ENCODE results near the gene HAVCR1.

The HAVCR1 gene

DNA sequence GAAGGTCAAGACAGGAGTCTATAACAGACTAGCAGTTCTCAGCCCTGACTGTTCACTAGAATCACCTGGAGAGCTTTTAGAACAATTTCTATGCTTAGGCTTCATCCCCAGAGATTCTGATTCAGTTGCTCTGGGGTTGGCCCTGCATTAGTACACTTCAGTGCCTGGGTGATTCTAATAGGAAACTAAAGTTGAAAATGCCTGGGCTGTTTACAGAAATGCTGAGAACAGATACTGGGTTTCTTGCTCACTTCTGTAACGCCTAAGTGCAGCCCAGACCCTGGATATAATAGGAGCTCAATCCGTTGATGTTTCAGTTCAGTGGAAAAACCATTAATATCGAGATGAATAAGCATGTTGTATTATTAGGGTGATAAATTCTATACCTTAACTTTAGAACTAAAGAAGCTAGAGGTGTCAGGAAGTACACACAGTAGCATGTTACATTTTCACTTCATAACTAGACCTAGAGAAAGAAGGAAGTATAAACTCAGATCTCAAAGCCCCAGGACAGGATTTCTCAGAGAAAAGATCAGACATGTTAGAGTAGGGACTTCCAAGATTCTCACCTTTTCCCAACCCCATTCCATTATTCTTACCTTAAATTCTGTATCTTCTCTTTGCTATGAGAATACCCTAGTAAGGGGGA is 29.6 kb upstream of the HAVCR1 start:
- 67% methylated on average over 1 of the region's 3 CpGs for whole genome bisulfite sequencing
- Histone ChIP-seq H2BK5ac (ENCODE audit: low read depth, low read length, poor library complexity, severe bottlenecking) (no peak overlapping the region), H3K9ac (ENCODE audit: low read length) (no peak overlapping the region), H3K14ac (ENCODE audit: low read length in 2 of 2) (no peak overlapping the region), H3K4me1 (ENCODE audit: control insufficient read depth, insufficient read depth, low read depth, low read length) (no peaks in the 10 kb centered on the region), H2BK15ac (ENCODE audit: low read depth, poor library complexity, severe bottlenecking) (no peak overlapping the region), H4K8ac (ENCODE audit: low read length) (no peak overlapping the region), H3K23ac (ENCODE audit: low read length in 2 of 2) (no peak overlapping the region), H3K4ac (ENCODE audit: low read depth in 1 of 2, low read length in 2 of 2) (no peak overlapping the region), H3K4me2 (ENCODE audit: low read length, poor library complexity, severe bottlenecking) (no peak overlapping the region), H2BK12ac (ENCODE audit: low read length in 2 of 2) (no peak overlapping the region), H3K4me3 (ENCODE audit: insufficient read depth in 1 of 2, low read depth in 1 of 2, low read length in 2 of 2) (no peak overlapping the region), H3K36me3 (ENCODE audit: control insufficient read depth in 1 of 2, insufficient read depth in 2 of 2, low read depth in 1 of 2, low read length in 2 of 2) (no peaks in the 10 kb centered on the region), H3K27me3 (ENCODE audit: control insufficient read depth in 1 of 2, insufficient read depth in 1 of 2, low read length in 2 of 2) (no peaks in the 10 kb centered on the region), H2BK120ac (ENCODE audit: low read depth, low read length) (no peak overlapping the region), H4K91ac (ENCODE audit: low read length) (no peak overlapping the region), H3K27ac (ENCODE audit: low read length, poor library complexity, severe bottlenecking) (no peak overlapping the region), H2AFZ (ENCODE audit: low read depth, low read length) (no peak overlapping the region), H3K9me3 (ENCODE audit: control insufficient read depth, low read length) (no peaks in the 10 kb centered on the region), H2AK5ac (ENCODE audit: low read length, severe bottlenecking) (no peak overlapping the region), H3K79me1 (replicated peaks; ENCODE audit: low read length, poor library complexity, severe bottlenecking) (no peaks in the 10 kb centered on the region), H3K18ac (ENCODE audit: low read depth in 1 of 2, low read length in 2 of 2) (no peak overlapping the region)
- no peak for DNase-seq

DNA sequence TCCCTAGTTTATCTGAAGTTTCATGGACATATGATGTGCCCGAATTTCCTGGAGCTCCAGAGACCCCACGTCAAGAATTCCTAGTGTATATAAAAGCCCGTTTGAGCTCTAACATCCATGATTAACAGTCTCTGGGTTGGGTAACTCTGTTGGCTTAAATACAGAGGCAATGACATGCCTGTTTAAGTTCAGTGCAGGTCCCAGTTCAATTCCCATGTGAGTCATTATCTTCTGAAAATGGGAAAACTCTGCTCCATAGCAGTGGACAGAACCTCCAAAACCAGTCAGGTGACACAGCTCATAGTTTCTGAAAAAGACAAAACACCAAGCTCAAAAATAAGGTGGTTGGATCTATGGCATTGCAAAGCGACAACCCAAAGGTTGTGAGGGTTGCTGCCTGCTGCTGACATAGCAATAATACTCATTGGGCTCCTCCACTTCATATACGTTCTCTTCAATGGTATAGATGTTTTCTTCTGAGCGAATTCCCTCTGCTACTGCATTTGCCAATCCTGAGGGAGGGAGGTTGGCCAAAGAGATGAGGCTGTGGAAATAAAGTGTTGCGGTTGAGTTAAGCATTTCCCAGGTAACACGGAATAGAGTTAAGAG is 27.9 kb upstream of the HAVCR1 start:
- 92% methylated on average over 8 of the region's 8 CpGs for WGBS
- no peak for DNase-seq
- no peak overlapping the region for H3K4me3 ChIP-seq (ENCODE audit: insufficient read depth in 1 of 2, low read depth in 1 of 2, low read length in 2 of 2)
- H3K23ac ChIP-seq (ENCODE audit: low read length in 2 of 2): no peak overlapping the region
- H4K91ac ChIP-seq (ENCODE audit: low read length): no peak overlapping the region
- no peaks in the 10 kb centered on the region for H3K79me1 ChIP-seq (replicated peaks; ENCODE audit: low read length, poor library complexity, severe bottlenecking)
- no peak overlapping the region for H3K14ac ChIP-seq (ENCODE audit: low read length in 2 of 2)
- H3K36me3 ChIP-seq (ENCODE audit: control insufficient read depth in 1 of 2, insufficient read depth in 2 of 2, low read depth in 1 of 2, low read length in 2 of 2): no peaks in the 10 kb centered on the region
- no peak overlapping the region for H2BK12ac ChIP-seq (ENCODE audit: low read length in 2 of 2)
- no peak overlapping the region for H2AK5ac ChIP-seq (ENCODE audit: low read length, severe bottlenecking)
- no peak overlapping the region for H4K8ac ChIP-seq (ENCODE audit: low read length)
- no peak overlapping the region for H2AFZ ChIP-seq (ENCODE audit: low read depth, low read length)
- H3K27ac ChIP-seq (ENCODE audit: low read length, poor library complexity, severe bottlenecking): no peak overlapping the region
- H2BK5ac ChIP-seq (ENCODE audit: low read depth, low read length, poor library complexity, severe bottlenecking): no peak overlapping the region
- H3K27me3 ChIP-seq (ENCODE audit: control insufficient read depth in 1 of 2, insufficient read depth in 1 of 2, low read length in 2 of 2): no peaks in the 10 kb centered on the region
- no peaks in the 10 kb centered on the region for H3K9me3 ChIP-seq (ENCODE audit: control insufficient read depth, low read length)
- H3K4me1 ChIP-seq (ENCODE audit: control insufficient read depth, insufficient read depth, low read depth, low read length): no peaks in the 10 kb centered on the region
- H2BK15ac ChIP-seq (ENCODE audit: low read depth, poor library complexity, severe bottlenecking): no peak overlapping the region
- H3K18ac ChIP-seq (ENCODE audit: low read depth in 1 of 2, low read length in 2 of 2): no peak overlapping the region
- H2BK120ac ChIP-seq (ENCODE audit: low read depth, low read length): no peak overlapping the region
- no peak overlapping the region for H3K4me2 ChIP-seq (ENCODE audit: low read length, poor library complexity, severe bottlenecking)
- no peak overlapping the region for H3K4ac ChIP-seq (ENCODE audit: low read depth in 1 of 2, low read length in 2 of 2)
- H3K9ac ChIP-seq (ENCODE audit: low read length): no peak overlapping the region

DNA sequence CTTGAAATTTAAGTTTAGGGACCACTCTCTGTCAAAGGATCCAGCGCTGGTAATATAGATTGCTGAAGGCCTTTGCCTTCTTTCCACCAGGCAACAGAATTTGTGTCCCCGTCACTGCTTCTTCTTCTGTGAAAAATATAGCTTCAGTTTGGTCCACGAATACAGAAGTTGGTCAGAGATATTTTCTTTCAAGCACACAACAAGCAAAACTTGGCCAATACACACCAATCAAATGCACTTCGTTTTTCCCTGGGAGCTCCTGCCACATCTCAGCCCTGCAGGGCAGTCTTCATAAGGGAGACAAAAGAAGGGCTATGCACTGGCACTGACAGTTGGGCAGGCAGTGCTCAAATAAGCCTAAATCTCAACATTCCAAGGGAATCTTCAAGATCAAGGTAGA is 27.0 kb upstream of the HAVCR1 start:
- Histone ChIP-seq H3K4me2 (ENCODE audit: low read length, poor library complexity, severe bottlenecking) (no peak overlapping the region), H2BK120ac (ENCODE audit: low read depth, low read length) (no peak overlapping the region), H2BK15ac (ENCODE audit: low read depth, poor library complexity, severe bottlenecking) (no peak overlapping the region), H3K27me3 (ENCODE audit: control insufficient read depth in 1 of 2, insufficient read depth in 1 of 2, low read length in 2 of 2) (no peaks in the 10 kb centered on the region), H2AFZ (ENCODE audit: low read depth, low read length) (no peak overlapping the region), H4K8ac (ENCODE audit: low read length) (no peak overlapping the region), H3K36me3 (ENCODE audit: control insufficient read depth in 1 of 2, insufficient read depth in 2 of 2, low read depth in 1 of 2, low read length in 2 of 2) (no peaks in the 10 kb centered on the region), H2BK12ac (ENCODE audit: low read length in 2 of 2) (no peak overlapping the region), H4K91ac (ENCODE audit: low read length) (no peak overlapping the region), H3K23ac (ENCODE audit: low read length in 2 of 2) (no peak overlapping the region), H3K79me1 (replicated peaks; ENCODE audit: low read length, poor library complexity, severe bottlenecking) (no peaks in the 10 kb centered on the region), H3K9ac (ENCODE audit: low read length) (no peak overlapping the region), H3K4me3 (ENCODE audit: insufficient read depth in 1 of 2, low read depth in 1 of 2, low read length in 2 of 2) (no peak overlapping the region), H3K4ac (ENCODE audit: low read depth in 1 of 2, low read length in 2 of 2) (no peak overlapping the region), H2AK5ac (ENCODE audit: low read length, severe bottlenecking) (no peak overlapping the region), H3K18ac (ENCODE audit: low read depth in 1 of 2, low read length in 2 of 2) (no peak overlapping the region), H3K4me1 (ENCODE audit: control insufficient read depth, insufficient read depth, low read depth, low read length) (no peaks in the 10 kb centered on the region), H3K14ac (ENCODE audit: low read length in 2 of 2) (no peak overlapping the region), H3K9me3 (ENCODE audit: control insufficient read depth, low read length) (no peaks in the 10 kb centered on the region), H2BK5ac (ENCODE audit: low read depth, low read length, poor library complexity, severe bottlenecking) (no peak overlapping the region), H3K27ac (ENCODE audit: low read length, poor library complexity, severe bottlenecking) (no peak overlapping the region)
- WGBS: 97% methylated on average over 3 of the region's 4 CpGs
- no peak for DNase-seq

DNA sequence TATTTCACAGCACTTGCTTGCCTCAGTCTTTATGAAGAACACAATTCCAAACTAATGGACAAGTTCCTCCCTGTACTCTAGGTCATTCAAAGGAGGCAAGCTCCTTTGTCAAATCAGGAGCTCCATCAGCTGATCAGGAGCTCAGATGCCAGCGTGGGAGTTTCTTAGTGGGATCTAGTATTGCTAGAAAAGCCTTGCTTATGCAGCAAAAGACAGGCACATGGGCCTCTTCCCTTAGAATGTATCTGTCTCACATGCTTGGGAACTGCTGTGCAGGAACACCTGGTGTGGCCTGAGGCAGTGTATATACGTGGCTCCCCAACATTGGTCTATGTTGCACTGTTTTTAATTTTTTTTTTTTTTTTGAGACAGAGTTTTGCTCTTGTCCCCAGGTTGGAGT is 21.4 kb upstream of the HAVCR1 start:
- H2BK120ac ChIP-seq (ENCODE audit: low read depth, low read length): no peak overlapping the region

More for the DNA sequence above, 21.4 kb upstream of the HAVCR1 start:
- DNase-seq: no peak
- Histone ChIP-seq H4K8ac (ENCODE audit: low read length) (no peak overlapping the region), H3K9ac (ENCODE audit: low read length) (no peak overlapping the region), H3K27me3 (ENCODE audit: control insufficient read depth in 1 of 2, insufficient read depth in 1 of 2, low read length in 2 of 2) (no peaks in the 10 kb centered on the region), H3K4me1 (ENCODE audit: control insufficient read depth, insufficient read depth, low read depth, low read length) (peaks cover 3% of the 10 kb centered on the region), H3K9me3 (ENCODE audit: control insufficient read depth, low read length) (no peaks in the 10 kb centered on the region), H3K27ac (ENCODE audit: low read length, poor library complexity, severe bottlenecking) (no peak overlapping the region), H3K4me2 (ENCODE audit: low read length, poor library complexity, severe bottlenecking) (no peak overlapping the region), H3K23ac (ENCODE audit: low read length in 2 of 2) (no peak overlapping the region), H3K36me3 (ENCODE audit: control insufficient read depth in 1 of 2, insufficient read depth in 2 of 2, low read depth in 1 of 2, low read length in 2 of 2) (no peaks in the 10 kb centered on the region), H3K4ac (ENCODE audit: low read depth in 1 of 2, low read length in 2 of 2) (no peak overlapping the region), H3K4me3 (ENCODE audit: insufficient read depth in 1 of 2, low read depth in 1 of 2, low read length in 2 of 2) (no peak overlapping the region), H2BK15ac (ENCODE audit: low read depth, poor library complexity, severe bottlenecking) (no peak overlapping the region), H2BK12ac (ENCODE audit: low read length in 2 of 2) (no peak overlapping the region), H2AK5ac (ENCODE audit: low read length, severe bottlenecking) (no peak overlapping the region), H4K91ac (ENCODE audit: low read length) (no peak overlapping the region), H3K14ac (ENCODE audit: low read length in 2 of 2) (no peak overlapping the region), H3K18ac (ENCODE audit: low read depth in 1 of 2, low read length in 2 of 2) (no peak overlapping the region), H2AFZ (ENCODE audit: low read depth, low read length) (no peak overlapping the region), H2BK5ac (ENCODE audit: low read depth, low read length, poor library complexity, severe bottlenecking) (no peak overlapping the region), H3K79me1 (replicated peaks; ENCODE audit: low read length, poor library complexity, severe bottlenecking) (no peaks in the 10 kb centered on the region)
- WGBS: 84% methylated on average over 2 of the region's 2 CpGs

All from mesenchymal stem cell (in vitro differentiated cells and primary cell).